Measurements from ENCODE around the gene CFAP298. TPM values are rescaled to one million over a fixed set of nuclear protein-coding genes. Genes with fewer than 3 reads are reported as not detected.

Gene CFAP298
- total and polyA plus RNA-seq, 2 of the 13 experiments (the other 11 are each of a cell fraction or from before 2014, with no cell fraction given), result 21.2 to 62.2 TPM

DNA sequence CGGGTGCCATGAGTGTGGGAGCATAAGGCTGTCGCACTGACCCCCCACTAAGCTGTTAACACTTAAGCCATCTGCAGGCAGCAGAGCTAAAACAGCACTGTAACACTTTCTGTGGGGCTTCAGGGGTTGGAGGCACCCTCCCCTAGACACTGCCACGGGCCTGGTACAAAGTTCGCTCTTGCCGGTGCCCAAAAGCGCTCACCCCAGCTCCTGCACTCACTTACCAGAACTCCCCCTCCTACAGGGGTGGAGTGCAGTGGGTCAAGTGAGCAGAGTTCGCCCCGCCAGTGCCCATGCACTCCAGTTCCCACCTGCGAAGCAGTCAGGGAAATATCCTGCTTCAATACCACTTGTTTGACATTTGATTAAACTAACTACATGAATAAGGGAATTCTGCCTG lies 46.3 kb upstream of the CFAP298 start (continued):
- TF ChIP-seq, protein P1, sequence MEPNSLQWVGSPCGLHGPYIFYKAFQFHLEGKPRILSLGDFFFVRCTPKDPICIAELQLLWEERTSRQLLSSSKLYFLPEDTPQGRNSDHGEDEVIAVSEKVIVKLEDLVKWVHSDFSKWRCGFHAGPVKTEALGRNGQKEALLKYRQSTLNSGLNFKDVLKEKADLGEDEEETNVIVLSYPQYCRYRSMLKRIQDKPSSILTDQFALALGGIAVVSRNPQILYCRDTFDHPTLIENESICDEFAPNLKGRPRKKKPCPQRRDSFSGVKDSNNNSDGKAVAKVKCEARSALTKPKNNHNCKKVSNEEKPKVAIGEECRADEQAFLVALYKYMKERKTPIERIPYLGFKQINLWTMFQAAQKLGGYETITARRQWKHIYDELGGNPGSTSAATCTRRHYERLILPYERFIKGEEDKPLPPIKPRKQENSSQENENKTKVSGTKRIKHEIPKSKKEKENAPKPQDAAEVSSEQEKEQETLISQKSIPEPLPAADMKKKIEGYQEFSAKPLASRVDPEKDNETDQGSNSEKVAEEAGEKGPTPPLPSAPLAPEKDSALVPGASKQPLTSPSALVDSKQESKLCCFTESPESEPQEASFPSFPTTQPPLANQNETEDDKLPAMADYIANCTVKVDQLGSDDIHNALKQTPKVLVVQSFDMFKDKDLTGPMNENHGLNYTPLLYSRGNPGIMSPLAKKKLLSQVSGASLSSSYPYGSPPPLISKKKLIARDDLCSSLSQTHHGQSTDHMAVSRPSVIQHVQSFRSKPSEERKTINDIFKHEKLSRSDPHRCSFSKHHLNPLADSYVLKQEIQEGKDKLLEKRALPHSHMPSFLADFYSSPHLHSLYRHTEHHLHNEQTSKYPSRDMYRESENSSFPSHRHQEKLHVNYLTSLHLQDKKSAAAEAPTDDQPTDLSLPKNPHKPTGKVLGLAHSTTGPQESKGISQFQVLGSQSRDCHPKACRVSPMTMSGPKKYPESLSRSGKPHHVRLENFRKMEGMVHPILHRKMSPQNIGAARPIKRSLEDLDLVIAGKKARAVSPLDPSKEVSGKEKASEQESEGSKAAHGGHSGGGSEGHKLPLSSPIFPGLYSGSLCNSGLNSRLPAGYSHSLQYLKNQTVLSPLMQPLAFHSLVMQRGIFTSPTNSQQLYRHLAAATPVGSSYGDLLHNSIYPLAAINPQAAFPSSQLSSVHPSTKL (CRISPR knock-in tag; IDR thresholded peaks at IDR 0.05), result peak; percentile 41

DNA sequence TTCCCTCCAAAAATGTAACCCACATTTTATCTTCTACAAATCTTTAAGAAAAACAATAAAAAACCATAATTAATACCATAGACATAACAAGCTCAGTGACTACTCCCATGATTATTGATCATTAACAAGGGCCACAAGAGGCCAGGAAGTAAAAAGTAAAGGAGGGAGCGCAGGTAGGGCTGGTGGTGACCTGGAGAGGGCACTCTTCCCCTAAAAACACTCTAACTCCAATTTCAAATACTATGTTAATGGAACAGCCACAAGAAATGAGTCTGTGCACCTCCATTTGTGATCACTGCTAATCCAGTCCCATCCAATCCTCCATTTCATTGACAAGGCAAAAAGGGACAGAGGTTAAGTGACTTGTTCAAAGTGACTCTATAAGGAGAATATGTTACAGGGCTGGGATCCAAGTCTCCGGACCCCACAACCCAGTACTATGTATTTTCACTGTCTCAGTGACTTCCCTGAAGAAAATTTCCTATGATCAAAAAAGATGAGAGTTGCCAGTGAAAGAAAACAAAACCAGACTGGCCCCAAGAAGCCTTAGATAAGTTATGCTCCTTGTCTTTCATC lies 41.2 kb upstream of the CFAP298 start:
- BruUV-seq (replicated peaks), result no TSS peak
- FAIRE-seq (peak; percentile 81), ATAC-seq (peak; percentile 95)
- TF ChIP-seq RBM22 (optimal IDR thresholded peaks at IDR 0.05; ENCODE audit: low read length), result no peak
- no peak for TF ChIP-seq NFYC (CRISPR knock-in tag; IDR thresholded peaks at IDR 0.05)
- TF ChIP-seq ONECUT2 (CRISPR knock-in tag; IDR thresholded peaks at IDR 0.05), result 0 out of 2 replicates have a peak, but pooled peaks have one; percentile 11
- no peak for TF ChIP-seq KDM3A (CRISPR knock-in tag; IDR thresholded peaks at IDR 0.05; ENCODE audit: low read depth)
- no peak for TF ChIP-seq HOXA3 (CRISPR knock-in tag; IDR thresholded peaks at IDR 0.05)
- peak; percentile 68 for TF ChIP-seq SMC3 (IDR thresholded peaks at IDR 0.05; ENCODE audit: low read length)
- no peak for TF ChIP-seq ZNF660 (CRISPR knock-in tag; IDR thresholded peaks at IDR 0.05; ENCODE audit: borderline replicate concordance, low read depth)
- no peak for TF ChIP-seq ZNF589 (CRISPR knock-in tag; conservative IDR thresholded peaks at IDR 0.05)
- TF ChIP-seq, protein P2, sequence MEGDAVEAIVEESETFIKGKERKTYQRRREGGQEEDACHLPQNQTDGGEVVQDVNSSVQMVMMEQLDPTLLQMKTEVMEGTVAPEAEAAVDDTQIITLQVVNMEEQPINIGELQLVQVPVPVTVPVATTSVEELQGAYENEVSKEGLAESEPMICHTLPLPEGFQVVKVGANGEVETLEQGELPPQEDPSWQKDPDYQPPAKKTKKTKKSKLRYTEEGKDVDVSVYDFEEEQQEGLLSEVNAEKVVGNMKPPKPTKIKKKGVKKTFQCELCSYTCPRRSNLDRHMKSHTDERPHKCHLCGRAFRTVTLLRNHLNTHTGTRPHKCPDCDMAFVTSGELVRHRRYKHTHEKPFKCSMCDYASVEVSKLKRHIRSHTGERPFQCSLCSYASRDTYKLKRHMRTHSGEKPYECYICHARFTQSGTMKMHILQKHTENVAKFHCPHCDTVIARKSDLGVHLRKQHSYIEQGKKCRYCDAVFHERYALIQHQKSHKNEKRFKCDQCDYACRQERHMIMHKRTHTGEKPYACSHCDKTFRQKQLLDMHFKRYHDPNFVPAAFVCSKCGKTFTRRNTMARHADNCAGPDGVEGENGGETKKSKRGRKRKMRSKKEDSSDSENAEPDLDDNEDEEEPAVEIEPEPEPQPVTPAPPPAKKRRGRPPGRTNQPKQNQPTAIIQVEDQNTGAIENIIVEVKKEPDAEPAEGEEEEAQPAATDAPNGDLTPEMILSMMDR (CRISPR knock-in tag; IDR thresholded peaks at IDR 0.05), result peak; percentile 83
- TF ChIP-seq ZFP90 (CRISPR knock-in tag; IDR thresholded peaks at IDR 0.05; ENCODE audit: borderline replicate concordance), result no peak
- TF ChIP-seq FOXJ3 (CRISPR knock-in tag; IDR thresholded peaks at IDR 0.05; ENCODE audit: borderline replicate concordance), result no peak
- TF ChIP-seq, protein P3, sequence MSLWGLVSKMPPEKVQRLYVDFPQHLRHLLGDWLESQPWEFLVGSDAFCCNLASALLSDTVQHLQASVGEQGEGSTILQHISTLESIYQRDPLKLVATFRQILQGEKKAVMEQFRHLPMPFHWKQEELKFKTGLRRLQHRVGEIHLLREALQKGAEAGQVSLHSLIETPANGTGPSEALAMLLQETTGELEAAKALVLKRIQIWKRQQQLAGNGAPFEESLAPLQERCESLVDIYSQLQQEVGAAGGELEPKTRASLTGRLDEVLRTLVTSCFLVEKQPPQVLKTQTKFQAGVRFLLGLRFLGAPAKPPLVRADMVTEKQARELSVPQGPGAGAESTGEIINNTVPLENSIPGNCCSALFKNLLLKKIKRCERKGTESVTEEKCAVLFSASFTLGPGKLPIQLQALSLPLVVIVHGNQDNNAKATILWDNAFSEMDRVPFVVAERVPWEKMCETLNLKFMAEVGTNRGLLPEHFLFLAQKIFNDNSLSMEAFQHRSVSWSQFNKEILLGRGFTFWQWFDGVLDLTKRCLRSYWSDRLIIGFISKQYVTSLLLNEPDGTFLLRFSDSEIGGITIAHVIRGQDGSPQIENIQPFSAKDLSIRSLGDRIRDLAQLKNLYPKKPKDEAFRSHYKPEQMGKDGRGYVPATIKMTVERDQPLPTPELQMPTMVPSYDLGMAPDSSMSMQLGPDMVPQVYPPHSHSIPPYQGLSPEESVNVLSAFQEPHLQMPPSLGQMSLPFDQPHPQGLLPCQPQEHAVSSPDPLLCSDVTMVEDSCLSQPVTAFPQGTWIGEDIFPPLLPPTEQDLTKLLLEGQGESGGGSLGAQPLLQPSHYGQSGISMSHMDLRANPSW (CRISPR knock-in tag; IDR thresholded peaks at IDR 0.05; ENCODE audit: borderline replicate concordance), result no peak

More for the DNA sequence above, 41.2 kb upstream of the CFAP298 start:
- WGBS (ENCODE audit: low lambda C conversion rate), result 80% methylated on average over 2 of the region's 2 CpGs
- Histone ChIP-seq H3K4me3 (replicated peaks in 1 of 3; ENCODE audit: insufficient read depth in 1 of 3, low read depth in 2 of 3, low read length in 3 of 3) (no peak overlapping the region), H2AFZ (ENCODE audit: low read length) (no peak overlapping the region), H4K20me1 (ENCODE audit: insufficient read depth, low read length) (no peaks in the 10 kb centered on the region), H3K9ac (ENCODE audit: insufficient read depth, low read depth, low read length) (no peak overlapping the region), H3K9me3 (ENCODE audit: low read length) (no peaks in the 10 kb centered on the region), H3K27ac (ENCODE audit: extremely low read length, insufficient read depth, low read length) (no peak overlapping the region), H3K4me2 (ENCODE audit: low read depth, low read length) (no peak overlapping the region), H3K27me3 (ENCODE audit: control insufficient read depth in 1 of 2, insufficient read depth in 2 of 2, low read length in 2 of 2) (no peaks in the 10 kb centered on the region), H3K36me3 (replicated peaks in 1 of 2; ENCODE audit: control insufficient read depth in 1 of 2, insufficient read depth in 2 of 2, low read length in 2 of 2) (peaks cover 0 to 3% of the 10 kb centered on the region in 2 experiments; a peak in 2 of 5 replicates), H3K4me1 (ENCODE audit: insufficient read depth, low read length) (peaks cover 9% of the 10 kb centered on the region), H3K79me2 (ENCODE audit: insufficient read depth, low read length) (no peaks in the 10 kb centered on the region)
- ChIA-PET CTCF (ENCODE audit: low intra/inter-chr PET ratio, low total read pairs) (interaction anchor here (1.4 to 3.0 kb wide), 2 partner anchors 172 to 263 kb away, joined by 6 to 29 read pairs; no protein-coding TSS in a partner anchor), POLR2A (no interaction called here)
- peak; percentile 37 for DNase-seq (ENCODE audit: low spot score)
- in situ Hi-C loops (cut with HindIII; ENCODE audit: extremely low pct_ligation_motif_present, low pct_unique_long_range_greater_than_20kb), result loop anchor here (5.0 to 25.0 kb wide), 2 partner anchors 174 to 484 kb away; no protein-coding TSS in a partner anchor
- intact Hi-C loops (cut with micrococcal nuclease; ENCODE audit: unreplicated experiment), result loop anchor here (1.0 to 10.0 kb wide), 5 partner anchors 74 to 471 kb away; partner anchors contain the start of genes PAXBP1 and SYNJ1

Data from HepG2 (cell line).